Measurements from ENCODE around the gene CD2AP. TPM values are rescaled to one million over a fixed set of nuclear protein-coding genes. Genes with fewer than 3 reads are reported as not detected.

CD2AP gene
- total RNA-seq, 1 donor from 2014 or later = 23.6 TPM

DNA sequence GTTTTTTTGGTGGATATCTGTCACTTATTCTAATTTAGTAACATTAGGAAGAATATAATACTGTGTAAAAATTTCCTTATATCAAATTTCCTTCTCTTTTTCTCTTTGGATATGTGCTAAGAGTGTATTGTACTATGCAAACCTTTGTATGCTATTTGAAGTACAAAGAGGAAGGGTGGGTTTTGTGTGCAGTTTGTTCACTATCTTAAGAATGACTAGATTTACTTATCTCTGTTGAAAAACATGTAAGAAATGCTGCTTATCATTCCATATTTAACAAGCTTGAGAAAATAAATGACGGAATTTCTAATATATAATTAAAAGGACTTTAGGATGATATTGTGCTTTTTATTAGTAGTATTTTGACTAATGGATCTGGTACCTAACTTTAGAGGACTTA is 13.1 kb downstream of the CD2AP start:
- peaks cover 5% of the 10 kb centered on the region for H3K4me1 ChIP-seq
- intact Hi-C loops (cut with DNase I) = no loop called here
- no peak for TF ChIP-seq POLR2A (IDR thresholded peaks at IDR 0.05)
- no peak for TF ChIP-seq POLR2AphosphoS5 (IDR thresholded peaks at IDR 0.05; ENCODE audit: insufficient read depth in 1 of 2, low read depth in 1 of 2)
- TF ChIP-seq CTCF (IDR thresholded peaks at IDR 0.05) = no peak

GRCh38 chr6:47492355-47492754 is 14.8 kb downstream of the CD2AP start:
- no peak overlapping the region for H3K4me3 ChIP-seq
- no peaks in the 10 kb centered on the region for H3K27me3 ChIP-seq
- no peaks in the 10 kb centered on the region for H3K36me3 ChIP-seq
- H3K27ac ChIP-seq = no peak overlapping the region
- peaks cover 20% of the 10 kb centered on the region for H3K4me1 ChIP-seq
- TF ChIP-seq POLR2A (IDR thresholded peaks at IDR 0.05) (no peak), CTCF (IDR thresholded peaks at IDR 0.05) (no peak), POLR2AphosphoS5 (IDR thresholded peaks at IDR 0.05; ENCODE audit: insufficient read depth in 1 of 2, low read depth in 1 of 2) (no peak)
- intact Hi-C loops (cut with DNase I) = no loop called here
- H3K9me3 ChIP-seq = no peaks in the 10 kb centered on the region
- DNase-seq (ENCODE audit: extremely low spot score in 2 of 2) = no peak

More for the DNA sequence above, 13.1 kb downstream of the CD2AP start:
- Histone ChIP-seq H3K36me3 (no peaks in the 10 kb centered on the region), H3K27ac (no peak overlapping the region), H3K9me3 (no peaks in the 10 kb centered on the region), H3K4me3 (no peak overlapping the region), H3K27me3 (no peaks in the 10 kb centered on the region)
- no peak for DNase-seq (ENCODE audit: extremely low spot score in 2 of 2)

- H3K9me3 ChIP-seq = no peaks in the 10 kb centered on the region
- no peak overlapping the region for H3K27ac ChIP-seq
- DNase-seq (ENCODE audit: extremely low spot score in 2 of 2) = no peak
- intact Hi-C loops (cut with DNase I) = no loop called here
- H3K36me3 ChIP-seq = no peaks in the 10 kb centered on the region
- no peak overlapping the region for H3K4me3 ChIP-seq
- H3K4me1 ChIP-seq = peaks cover 28% of the 10 kb centered on the region
- H3K27me3 ChIP-seq = no peaks in the 10 kb centered on the region
- no peak for TF ChIP-seq POLR2A (IDR thresholded peaks at IDR 0.05)
- TF ChIP-seq POLR2AphosphoS5 (IDR thresholded peaks at IDR 0.05; ENCODE audit: insufficient read depth in 1 of 2, low read depth in 1 of 2) = no peak
- no peak for TF ChIP-seq CTCF (IDR thresholded peaks at IDR 0.05)
These were observed 17.6 kb downstream of the CD2AP start for GRCh38 chr6:47495207-47495606.

GRCh38 chr6:47495954-47496545 is 18.5 kb downstream of the CD2AP start:
- intact Hi-C loops (cut with DNase I) = no loop called here
- no peak overlapping the region for H3K4me3 ChIP-seq
- TF ChIP-seq POLR2AphosphoS5 (IDR thresholded peaks at IDR 0.05; ENCODE audit: insufficient read depth in 1 of 2, low read depth in 1 of 2) = no peak
- no peak for TF ChIP-seq CTCF (IDR thresholded peaks at IDR 0.05)
- TF ChIP-seq POLR2A (IDR thresholded peaks at IDR 0.05) = no peak
- no peaks in the 10 kb centered on the region for H3K27me3 ChIP-seq
- H3K4me1 ChIP-seq = peaks cover 33% of the 10 kb centered on the region
- no peaks in the 10 kb centered on the region for H3K9me3 ChIP-seq
- no peak overlapping the region for H3K27ac ChIP-seq
- DNase-seq (ENCODE audit: extremely low spot score in 2 of 2) = no peak
- no peaks in the 10 kb centered on the region for H3K36me3 ChIP-seq

DNA sequence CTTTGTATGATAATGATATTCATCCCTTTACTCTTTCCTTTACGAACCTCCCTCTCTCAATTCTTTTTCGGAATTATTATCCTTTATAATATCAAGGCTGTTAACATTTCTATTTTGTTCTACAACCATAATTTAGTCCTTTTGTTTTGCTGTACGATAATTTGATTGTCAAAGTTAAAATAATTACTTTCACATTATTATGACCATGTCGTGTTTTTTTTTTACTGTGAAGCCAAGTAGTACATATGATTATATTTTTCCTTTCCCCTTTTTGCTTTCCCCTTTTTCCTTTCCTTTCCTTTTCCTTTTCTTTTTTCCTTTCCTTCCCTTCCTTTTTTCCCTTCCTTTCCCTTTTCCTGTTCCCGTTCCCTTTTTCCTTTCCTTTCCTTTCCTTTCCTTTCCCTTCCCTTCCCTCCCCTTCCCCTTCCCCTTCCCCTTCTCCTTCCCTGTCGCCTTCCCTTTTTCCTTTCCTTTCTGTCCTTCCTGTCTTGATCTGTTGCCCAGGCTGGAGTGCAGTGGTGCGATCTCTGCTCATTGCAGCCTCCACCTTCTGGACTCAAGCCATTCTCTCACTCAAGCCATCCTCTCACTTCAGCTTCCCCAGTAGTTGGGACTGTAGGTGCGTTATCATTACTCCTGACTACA is 19.5 kb downstream of the CD2AP start:
- peaks cover 40% of the 10 kb centered on the region for H3K4me1 ChIP-seq
- no peak overlapping the region for H3K27ac ChIP-seq
- no peak for TF ChIP-seq CTCF (IDR thresholded peaks at IDR 0.05)
- no peaks in the 10 kb centered on the region for H3K9me3 ChIP-seq
- no peak for DNase-seq (ENCODE audit: extremely low spot score in 2 of 2)
- no peaks in the 10 kb centered on the region for H3K27me3 ChIP-seq
- H3K36me3 ChIP-seq = no peaks in the 10 kb centered on the region
- no peak overlapping the region for H3K4me3 ChIP-seq
- intact Hi-C loops (cut with DNase I) = no loop called here

Measured in vagina (tissue), 2 donors.